GM12873 (cell line): Measurements from ENCODE around the gene FRY.

ENCODE experiments used
- TF ChIP-seq, protein P1 (sequence below): IDR thresholded peaks from 2 replicates; pipeline ENCODE4 v1.5.1; 2012; ENCODE audit warnings: low read depth, mild to moderate bottlenecking, moderate library complexity, low read length, control low read depth; ENCODE audit not compliant: insufficient read depth; ENCODE audit errors: missing control alignments

FRY gene

GRCh38 chr13:32282096-32282711, 250.6 kb downstream of the FRY start:
- TF ChIP-seq, protein P1, sequence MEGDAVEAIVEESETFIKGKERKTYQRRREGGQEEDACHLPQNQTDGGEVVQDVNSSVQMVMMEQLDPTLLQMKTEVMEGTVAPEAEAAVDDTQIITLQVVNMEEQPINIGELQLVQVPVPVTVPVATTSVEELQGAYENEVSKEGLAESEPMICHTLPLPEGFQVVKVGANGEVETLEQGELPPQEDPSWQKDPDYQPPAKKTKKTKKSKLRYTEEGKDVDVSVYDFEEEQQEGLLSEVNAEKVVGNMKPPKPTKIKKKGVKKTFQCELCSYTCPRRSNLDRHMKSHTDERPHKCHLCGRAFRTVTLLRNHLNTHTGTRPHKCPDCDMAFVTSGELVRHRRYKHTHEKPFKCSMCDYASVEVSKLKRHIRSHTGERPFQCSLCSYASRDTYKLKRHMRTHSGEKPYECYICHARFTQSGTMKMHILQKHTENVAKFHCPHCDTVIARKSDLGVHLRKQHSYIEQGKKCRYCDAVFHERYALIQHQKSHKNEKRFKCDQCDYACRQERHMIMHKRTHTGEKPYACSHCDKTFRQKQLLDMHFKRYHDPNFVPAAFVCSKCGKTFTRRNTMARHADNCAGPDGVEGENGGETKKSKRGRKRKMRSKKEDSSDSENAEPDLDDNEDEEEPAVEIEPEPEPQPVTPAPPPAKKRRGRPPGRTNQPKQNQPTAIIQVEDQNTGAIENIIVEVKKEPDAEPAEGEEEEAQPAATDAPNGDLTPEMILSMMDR = no peak

DNA sequence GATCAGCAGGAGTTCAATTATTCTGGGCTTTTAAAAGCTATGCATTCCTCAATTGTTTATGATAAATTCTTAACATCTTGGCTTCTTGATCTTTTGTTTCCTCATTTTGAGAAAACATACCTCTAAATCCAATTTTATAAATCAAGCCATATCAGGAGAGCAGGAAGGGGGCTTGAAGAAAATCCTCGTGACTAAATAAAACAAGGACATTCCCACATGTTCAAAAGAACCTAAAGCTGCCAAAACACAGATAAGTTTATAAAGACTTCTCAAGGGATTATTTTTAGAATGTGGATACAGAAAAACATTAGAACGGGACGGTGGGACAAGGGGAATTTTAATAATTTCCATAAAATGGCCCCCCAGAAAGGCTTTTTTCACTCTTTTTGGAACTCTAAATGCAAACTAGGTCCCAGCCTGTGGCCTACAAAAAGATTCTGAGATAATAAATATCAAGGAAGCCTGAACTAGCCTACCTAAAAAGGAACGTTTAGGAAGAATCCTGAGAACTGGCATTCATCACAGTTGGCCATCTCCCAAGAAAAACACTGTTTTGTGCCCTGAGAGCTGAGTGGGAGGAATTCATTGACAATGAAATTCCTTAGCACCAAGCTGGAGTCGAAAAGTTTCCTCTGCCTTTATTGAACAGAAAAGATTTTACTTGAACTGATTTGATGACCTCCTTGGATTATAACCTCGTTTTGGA, 253.5 kb downstream of the FRY start:
- TF ChIP-seq, protein P1 = no peak

- TF ChIP-seq, protein P1 = no peak
Measured at GRCh38 chr13:32285633-32285965, 254.0 kb downstream of the FRY start.

DNA sequence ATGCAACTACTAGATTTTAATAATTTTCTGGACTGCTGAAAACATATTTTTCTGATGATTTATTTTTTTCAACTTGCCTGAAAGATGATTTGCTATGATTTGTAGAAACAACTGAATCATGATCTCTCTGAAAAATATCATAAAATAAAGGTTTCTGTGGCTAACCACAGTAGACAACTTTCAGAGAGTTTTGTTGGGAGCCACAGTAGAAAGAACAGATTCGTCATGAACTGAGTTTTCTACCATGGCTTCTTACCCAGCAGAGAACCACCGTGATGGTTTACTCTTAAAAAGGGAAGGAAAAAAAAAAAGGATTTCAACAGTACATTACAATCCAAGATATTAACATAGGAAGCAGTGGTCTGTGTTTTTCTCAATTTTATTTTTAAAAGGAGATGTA, 265.6 kb downstream of the FRY start:
- TF ChIP-seq, protein P1 = no peak

- TF ChIP-seq, protein P1 = no peak
Measured at GRCh38 chr13:32298695-32299094, 267.1 kb downstream of the FRY start.

- TF ChIP-seq, protein P1 = no peak
Measured at GRCh38 chr13:32299893-32300292, 268.3 kb downstream of the FRY start.

DNA sequence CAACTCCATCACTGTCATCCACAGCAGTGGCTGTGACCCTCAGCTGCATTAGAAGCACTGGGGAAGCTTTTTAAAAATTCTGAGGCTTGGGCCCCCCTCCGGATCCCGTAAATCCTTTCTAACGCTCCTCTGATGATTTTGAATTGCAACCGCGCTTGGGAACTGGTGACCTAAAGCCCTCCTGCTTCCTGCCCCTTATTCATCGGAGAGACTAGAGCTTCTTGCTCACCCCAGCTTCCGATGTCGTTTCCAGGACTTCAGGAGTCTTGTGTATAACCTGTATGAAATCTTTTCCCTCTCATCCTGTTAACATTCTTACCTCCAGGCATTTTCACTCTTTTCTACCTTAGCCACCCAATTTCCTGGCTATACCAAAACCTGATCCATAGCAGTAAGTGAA, 268.8 kb downstream of the FRY start:
- TF ChIP-seq, protein P1 = no peak
